ENCODE results near the gene CFAP65. TPM values are rescaled to one million over a fixed set of nuclear protein-coding genes. Genes with fewer than 3 reads are reported as not detected.

CFAP65 gene
- total RNA-seq, 6 experiments from 2014 or later: not detected

DNA sequence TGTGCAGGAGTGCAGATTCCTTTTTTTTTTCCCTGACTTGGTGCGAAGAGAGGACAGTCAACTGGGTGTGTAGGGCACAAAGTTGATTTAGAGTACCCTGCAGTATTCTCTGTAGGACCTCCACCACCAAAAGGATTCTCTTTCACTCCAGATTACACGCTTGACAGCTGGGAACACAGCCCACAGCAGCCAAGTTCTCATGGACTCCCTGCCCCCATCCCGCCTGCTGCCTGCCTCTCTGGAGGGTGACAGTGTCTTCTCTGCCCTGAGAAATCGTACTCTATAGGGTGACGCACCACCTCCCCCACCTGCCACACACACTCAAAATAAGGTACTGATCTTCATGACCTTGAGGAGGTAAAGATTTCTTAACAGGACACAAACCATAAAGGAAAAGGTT is 46.0 kb upstream of the CFAP65 start:
- Mint-ChIP-seq H3K27ac (no peak overlapping the region), H3K36me3 (ENCODE audit: low read depth) (peaks cover 31% of the 10 kb centered on the region), H3K4me3 (no peak overlapping the region), H3K9me3 (peaks cover 4% of the 10 kb centered on the region), H3K27me3 (ENCODE audit: insufficient read depth) (no peaks in the 10 kb centered on the region), H3K4me1 (ENCODE audit: low read depth) (peaks cover 12% of the 10 kb centered on the region; the same call in 1 of the 2 replicates)
- TF ChIP-seq, protein P1, sequence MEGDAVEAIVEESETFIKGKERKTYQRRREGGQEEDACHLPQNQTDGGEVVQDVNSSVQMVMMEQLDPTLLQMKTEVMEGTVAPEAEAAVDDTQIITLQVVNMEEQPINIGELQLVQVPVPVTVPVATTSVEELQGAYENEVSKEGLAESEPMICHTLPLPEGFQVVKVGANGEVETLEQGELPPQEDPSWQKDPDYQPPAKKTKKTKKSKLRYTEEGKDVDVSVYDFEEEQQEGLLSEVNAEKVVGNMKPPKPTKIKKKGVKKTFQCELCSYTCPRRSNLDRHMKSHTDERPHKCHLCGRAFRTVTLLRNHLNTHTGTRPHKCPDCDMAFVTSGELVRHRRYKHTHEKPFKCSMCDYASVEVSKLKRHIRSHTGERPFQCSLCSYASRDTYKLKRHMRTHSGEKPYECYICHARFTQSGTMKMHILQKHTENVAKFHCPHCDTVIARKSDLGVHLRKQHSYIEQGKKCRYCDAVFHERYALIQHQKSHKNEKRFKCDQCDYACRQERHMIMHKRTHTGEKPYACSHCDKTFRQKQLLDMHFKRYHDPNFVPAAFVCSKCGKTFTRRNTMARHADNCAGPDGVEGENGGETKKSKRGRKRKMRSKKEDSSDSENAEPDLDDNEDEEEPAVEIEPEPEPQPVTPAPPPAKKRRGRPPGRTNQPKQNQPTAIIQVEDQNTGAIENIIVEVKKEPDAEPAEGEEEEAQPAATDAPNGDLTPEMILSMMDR (IDR thresholded peaks at IDR 0.05): no peak
- no peak for DNase-seq

DNA sequence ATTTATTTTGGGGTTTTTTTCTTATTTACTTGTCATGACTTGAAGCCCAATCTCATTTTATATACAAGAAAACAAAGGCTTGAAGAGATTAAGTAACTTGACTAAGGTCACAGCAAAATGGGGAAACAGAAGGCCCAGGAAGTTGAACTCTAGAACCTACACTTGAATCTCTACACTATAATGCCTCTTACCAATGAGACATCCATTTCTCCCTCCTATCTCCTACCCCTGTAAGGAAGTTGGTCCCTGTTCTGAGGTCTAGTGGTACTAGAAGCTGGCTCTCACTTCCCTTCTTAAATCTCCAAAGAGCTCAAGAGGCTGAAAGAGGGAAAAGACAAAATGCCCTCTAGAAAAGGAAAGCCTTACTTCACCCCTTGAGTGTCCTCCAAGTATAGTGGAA is 44.9 kb upstream of the CFAP65 start:
- peaks cover 12% of the 10 kb centered on the region; the same call in 1 of the 2 replicates for H3K4me1 Mint-ChIP-seq (ENCODE audit: low read depth)
- no peak overlapping the region for H3K27ac Mint-ChIP-seq
- peaks cover under 1% of the 10 kb centered on the region; the same call in 1 of the 2 replicates for H3K27me3 Mint-ChIP-seq (ENCODE audit: insufficient read depth)
- H3K36me3 Mint-ChIP-seq (ENCODE audit: low read depth): peaks cover 29% of the 10 kb centered on the region
- H3K4me3 Mint-ChIP-seq: no peak overlapping the region
- no peak for DNase-seq
- peaks cover 4% of the 10 kb centered on the region for H3K9me3 Mint-ChIP-seq
- TF ChIP-seq, protein P1 (IDR thresholded peaks at IDR 0.05): no peak

DNA sequence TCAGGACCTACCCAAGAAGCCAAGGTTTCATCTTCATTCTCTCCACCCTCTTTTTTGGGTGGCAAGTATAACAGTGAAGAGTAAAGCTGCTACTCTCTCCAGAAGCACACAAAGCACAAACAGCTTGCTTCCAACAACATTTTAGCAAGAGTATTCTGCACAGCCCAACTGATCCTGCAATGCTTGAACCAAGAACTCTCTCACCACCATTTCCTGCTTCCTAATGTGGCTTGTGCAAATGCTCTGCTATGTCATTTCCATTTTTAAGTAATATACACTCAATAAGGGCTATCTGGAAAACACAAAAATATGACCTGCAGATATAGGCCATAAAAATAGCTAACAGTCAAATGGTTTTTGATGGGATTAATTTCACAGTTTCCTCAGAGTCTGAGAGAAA is 43.5 kb upstream of the CFAP65 start:
- Mint-ChIP-seq H3K9me3 (peaks cover 4% of the 10 kb centered on the region), H3K36me3 (ENCODE audit: low read depth) (peaks cover 16% of the 10 kb centered on the region), H3K27ac (no peak overlapping the region), H3K4me1 (ENCODE audit: low read depth) (peaks cover 9% of the 10 kb centered on the region), H3K4me3 (no peak overlapping the region), H3K27me3 (ENCODE audit: insufficient read depth) (peaks cover 2% of the 10 kb centered on the region; the same call in 1 of the 2 replicates)
- DNase-seq: no peak
- TF ChIP-seq, protein P1 (IDR thresholded peaks at IDR 0.05): no peak

DNA sequence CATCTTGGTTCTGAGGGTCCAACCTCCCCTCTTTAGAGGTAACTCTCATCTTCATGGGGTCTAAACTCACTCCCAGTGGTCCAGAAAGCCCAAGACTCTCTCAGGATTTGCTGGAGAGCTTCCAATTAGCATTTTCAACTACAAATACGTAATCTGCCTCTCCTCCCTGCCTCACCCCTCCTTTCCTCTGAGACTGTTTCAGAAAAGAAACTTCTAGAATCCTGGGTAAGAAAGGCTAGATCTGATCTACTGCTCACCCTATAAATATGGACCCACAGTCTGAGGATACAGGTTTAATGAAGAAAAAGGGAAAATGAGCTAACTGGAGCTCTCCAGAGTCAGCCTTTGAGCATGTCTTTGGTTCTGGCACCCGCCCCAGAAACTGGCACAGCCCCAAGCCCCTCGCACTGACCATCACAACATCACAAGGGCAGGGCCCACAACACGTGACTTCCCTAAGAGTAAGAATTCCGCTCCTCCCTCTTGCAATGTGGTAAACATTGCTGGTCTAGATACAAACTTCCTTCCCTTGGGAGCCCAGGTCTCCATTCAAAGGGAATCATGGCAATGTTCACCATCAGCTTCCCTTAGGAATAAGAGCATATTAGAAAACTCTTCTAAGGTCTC is 41.1 kb upstream of the CFAP65 start:
- H3K27me3 Mint-ChIP-seq (ENCODE audit: insufficient read depth): peaks cover 2% of the 10 kb centered on the region; the same call in 1 of the 2 replicates
- TF ChIP-seq, protein P1 (IDR thresholded peaks at IDR 0.05): no peak
- H3K4me1 Mint-ChIP-seq (ENCODE audit: low read depth): peaks cover 17% of the 10 kb centered on the region
- no peaks in the 10 kb centered on the region for H3K9me3 Mint-ChIP-seq
- DNase-seq: no peak
- no peak overlapping the region for H3K27ac Mint-ChIP-seq
- no peak overlapping the region for H3K4me3 Mint-ChIP-seq
- H3K36me3 Mint-ChIP-seq (ENCODE audit: low read depth): no peaks in the 10 kb centered on the region

DNA sequence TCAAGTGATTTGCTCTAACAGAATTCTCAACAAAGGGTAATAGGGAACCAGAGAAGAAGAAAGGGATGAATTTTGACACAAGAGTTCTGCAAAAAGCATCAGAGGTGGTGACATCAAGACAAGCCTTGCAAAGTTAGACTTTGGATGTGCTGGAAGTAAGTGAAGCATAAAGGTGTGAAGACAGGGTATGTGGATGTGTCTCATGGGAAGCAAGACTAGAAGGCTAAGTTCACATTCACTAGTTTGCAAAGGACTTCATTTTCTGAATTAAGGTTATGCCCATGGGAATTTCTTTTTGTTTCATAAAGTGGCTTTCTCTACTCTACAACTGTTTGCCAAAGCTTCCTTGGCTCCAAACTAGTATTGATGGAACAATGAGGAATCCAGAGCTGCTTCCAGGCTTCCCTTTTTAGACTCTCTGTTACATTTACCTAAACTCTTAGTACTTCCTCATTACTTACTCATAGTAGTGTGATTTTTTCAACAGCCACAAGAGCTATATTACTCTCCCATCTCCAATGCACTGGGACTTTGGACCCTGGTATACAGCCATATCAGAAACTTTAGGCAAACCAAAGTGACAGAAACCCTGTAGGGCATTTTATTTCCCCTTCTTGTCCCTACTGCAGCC is 40.5 kb upstream of the CFAP65 start:
- H3K36me3 Mint-ChIP-seq (ENCODE audit: low read depth): peaks cover 6% of the 10 kb centered on the region; the same call in 1 of the 2 replicates
- no peak for DNase-seq
- no peak overlapping the region for H3K4me3 Mint-ChIP-seq
- TF ChIP-seq, protein P1 (IDR thresholded peaks at IDR 0.05): no peak
- H3K9me3 Mint-ChIP-seq: no peaks in the 10 kb centered on the region
- H3K27ac Mint-ChIP-seq: no peak overlapping the region
- peaks cover 2% of the 10 kb centered on the region; the same call in 1 of the 2 replicates for H3K27me3 Mint-ChIP-seq (ENCODE audit: insufficient read depth)
- H3K4me1 Mint-ChIP-seq (ENCODE audit: low read depth): peaks cover 15% of the 10 kb centered on the region
